ENCODE data around the gene SARDH.
"Not testable (repeated sequence)": the region's sequence is repeated elsewhere in the genome, so short reads cannot be mapped to it uniquely, and the experiment has no call there.

The SARDH gene

DNA sequence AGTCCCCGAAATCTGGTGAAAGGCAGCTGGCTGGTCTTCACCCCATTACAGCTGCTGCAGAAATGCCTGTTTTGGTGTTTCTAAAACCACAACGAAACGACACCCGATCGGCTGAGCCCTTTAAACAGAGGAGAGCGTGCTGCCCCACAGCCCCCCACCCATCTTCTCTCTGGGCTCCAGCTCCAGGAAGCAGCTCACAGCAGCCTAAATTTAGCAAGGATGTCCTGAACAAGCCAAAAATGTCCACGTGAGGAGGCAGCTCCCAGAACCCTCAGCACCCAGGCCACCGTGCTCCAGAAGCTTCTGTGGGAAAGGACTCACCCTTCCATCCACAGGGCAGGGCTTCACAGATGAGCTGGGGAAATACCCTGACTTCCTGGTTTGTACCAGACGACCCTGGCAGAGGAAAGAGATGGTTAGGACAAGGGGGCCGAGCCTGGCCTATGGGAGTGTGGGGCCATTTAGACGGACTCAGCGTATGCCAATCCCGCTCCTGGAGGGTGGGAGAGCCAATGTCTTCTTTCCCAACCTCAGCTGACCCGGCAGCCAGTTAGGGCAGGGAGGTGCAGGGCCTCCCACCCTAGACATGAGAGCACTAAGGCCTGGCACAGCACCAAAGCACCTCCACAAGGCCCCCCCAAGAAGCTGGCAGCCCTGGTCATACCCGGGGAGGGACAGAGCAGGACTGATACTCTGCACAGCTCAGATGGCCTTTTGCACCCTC is 39.1 kb upstream of the SARDH start:
- no peak for DNase-seq (ENCODE audit: low read depth in 2 of 2)

DNA sequence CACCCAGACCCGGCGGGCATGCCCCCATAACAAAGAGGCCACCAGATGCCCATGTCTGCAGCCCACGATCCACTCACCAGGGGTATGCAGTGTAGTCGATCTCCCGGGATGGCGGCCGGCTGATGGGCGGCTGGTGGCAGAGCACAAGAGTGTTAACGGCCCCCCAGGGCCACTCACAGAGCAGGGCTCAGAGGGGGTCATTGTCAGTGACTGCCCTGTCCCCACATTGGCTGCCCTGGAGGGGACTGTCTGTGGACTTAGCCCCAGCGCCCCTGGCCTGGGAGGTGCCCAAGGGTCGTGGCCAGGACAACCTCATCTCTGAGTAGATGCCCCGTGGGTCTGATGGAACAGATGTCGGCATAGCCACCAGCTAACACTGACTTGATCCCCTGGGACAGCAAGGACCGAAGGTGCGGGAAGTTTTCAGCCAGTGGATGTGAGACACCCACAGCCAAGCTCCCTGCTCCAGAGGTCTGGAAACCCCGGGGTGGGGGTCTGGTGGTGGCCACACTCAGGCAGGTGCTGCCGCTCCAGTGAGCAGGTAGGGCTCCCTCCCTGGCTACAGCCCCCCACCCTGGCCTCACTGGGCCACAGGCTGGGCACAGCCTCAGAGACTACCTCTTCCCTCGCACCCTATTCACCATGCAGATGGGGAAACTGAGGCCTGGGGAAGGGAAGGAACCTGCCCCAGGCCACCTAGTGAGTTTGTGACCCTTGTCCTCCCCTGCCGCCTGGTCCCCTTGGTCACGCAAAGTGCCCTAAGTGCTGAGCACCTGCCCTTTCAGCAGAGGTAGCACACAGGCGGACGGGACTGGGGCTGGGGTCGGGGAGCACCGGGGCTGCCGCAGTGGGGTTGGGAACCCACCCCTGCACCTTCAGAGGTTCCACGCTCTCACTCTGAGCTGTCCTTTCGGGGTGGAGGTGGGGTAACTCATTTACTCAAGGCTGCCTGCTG is 38.1 kb upstream of the SARDH start:
- no peak for DNase-seq (ENCODE audit: low read depth in 2 of 2)

DNA sequence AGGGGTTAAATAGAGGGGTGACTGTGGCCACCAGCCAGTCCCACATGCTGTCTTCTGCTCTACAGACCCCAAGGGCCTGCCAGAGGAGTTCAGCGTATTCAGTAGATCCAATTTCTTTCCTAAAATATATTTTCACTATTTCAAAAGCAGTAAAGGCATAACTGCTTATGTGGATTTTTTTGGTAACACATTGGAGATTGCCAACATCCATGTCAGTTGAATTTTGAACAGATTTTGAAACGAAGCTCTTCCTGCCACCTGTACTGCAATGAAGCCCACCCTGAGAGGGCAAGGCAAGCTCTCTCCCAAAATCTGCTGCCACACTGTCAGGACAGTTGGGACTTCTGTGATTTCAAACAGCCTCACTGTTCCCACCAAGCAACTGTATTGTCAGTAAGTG is 37.1 kb upstream of the SARDH start:
- DNase-seq (ENCODE audit: low read depth in 2 of 2): no peak

DNA sequence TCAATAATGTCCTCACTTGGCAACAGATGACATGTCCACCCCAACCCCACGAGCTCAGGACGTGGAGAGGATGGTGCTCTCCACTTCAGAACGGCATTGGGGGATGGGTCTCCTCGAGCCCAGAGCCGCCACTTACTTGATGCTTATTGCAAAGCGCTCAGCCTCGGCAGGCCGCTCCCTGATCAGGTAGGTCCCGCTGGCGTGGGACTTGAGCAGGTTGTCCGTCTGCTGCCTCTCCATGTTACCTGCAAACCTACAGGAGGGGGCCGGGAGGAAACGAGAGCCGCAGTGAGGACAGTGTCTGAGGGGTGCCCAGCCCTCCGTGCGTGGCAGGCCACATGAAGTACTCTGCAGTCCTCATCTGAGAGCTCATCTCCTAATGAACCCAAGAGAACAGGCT is 36.6 kb upstream of the SARDH start:
- no peak for DNase-seq (ENCODE audit: low read depth in 2 of 2)

DNA sequence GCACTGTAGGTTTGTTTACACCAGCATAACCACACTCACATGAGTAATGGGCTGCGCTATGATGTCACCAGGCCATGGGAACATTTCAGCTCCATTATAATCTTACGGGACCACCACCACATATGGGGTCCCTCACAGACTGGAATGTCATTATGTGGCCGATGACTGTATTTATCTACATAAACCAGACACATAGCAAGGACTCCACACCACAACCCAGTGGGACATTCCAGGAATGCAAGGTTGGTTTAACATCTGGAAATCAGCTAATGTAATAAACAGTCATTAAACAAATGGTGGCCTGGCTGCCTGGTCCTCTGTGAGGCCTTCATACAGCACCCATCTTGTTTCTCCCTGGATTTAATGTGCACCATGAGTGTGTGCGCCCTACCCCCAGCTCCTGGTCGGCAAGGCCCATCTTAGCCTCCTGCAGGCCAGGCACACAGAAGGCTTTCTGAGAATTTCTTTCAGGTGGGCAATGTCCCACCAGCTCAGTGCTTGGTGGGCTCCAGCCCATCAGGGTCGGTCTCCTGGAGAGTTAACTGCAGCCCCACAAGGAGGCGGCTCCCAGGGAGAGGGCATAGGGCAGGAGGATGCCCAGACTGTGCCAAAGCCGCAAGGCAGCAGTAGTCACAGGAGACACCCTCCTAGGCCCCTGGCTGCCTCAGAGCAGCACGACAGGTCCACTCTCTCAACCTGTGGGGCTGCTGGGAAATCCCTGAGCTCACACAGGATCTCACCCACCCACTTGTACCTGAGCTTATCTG is 35.9 kb upstream of the SARDH start:
- peak; percentile 43 to 55 for DNase-seq (ENCODE audit: low read depth in 2 of 2)

DNA sequence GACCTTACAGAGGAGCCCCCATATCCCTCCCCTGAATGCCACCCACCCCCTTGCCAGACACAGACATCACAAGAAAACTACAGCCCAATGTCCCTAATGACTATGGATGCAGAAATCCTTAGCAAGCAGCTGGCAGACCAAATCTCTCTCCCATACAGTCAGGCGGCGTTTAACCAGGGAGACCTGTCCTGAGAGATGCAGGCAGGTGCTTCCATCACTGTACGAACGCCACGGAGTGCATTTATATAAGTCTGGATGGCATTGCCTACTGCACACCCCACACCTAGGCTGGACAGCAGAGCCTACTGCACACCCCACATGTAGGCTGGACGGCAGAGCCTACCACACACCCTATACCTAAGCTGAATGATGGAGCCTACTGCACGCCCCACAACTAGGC is 34.4 kb upstream of the SARDH start:
- DNase-seq (ENCODE audit: low read depth in 2 of 2): no peak

DNA sequence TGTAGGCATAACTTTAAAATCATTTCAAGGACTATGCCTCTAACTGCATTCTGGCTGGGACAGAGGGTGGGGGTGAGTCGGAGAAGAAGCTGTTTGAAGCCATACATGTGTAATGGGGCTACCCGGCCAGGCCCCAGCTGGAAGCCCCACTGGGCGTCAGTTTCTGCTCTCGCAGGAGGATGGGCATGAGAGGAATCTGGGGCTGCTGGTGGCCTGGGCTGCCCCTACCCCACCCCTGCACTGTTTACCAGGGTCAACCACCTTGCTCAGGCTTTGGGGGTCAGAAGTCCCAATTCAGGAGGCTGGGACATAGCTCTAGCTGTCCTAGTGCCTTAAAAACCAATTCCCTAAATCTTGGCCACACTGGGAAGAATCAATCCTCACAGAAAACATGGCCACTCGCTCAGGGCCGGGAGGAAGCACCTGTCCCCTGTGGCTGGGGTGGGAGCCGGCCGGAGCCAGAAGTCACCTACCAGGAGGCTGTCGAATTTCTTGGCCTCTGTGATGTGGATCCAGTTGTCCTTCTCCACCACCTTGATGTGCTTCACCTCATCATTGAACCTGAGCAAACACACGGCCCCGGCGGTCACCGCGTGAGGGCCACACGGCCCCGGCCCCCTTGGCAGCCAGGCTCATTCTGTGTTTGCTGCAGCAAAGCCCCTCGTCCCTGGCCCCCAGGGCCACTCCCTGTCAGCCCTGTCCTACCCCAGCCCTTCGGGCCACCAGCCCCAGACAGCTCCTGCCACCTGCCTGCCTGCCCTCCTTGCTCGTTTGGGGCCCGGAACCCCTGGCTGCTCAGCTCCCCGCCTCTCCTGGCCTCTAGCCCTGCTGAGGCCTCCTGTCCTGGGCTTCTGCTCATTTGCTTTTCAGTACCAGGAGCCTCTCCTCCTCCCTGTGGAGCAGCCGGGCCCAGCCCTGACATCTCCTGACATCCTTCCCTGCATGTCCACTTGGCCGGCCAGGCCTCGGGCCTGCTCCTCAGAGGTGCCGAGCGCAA is 33.6 kb upstream of the SARDH start:
- DNase-seq (ENCODE audit: low read depth in 2 of 2): no peak

DNA sequence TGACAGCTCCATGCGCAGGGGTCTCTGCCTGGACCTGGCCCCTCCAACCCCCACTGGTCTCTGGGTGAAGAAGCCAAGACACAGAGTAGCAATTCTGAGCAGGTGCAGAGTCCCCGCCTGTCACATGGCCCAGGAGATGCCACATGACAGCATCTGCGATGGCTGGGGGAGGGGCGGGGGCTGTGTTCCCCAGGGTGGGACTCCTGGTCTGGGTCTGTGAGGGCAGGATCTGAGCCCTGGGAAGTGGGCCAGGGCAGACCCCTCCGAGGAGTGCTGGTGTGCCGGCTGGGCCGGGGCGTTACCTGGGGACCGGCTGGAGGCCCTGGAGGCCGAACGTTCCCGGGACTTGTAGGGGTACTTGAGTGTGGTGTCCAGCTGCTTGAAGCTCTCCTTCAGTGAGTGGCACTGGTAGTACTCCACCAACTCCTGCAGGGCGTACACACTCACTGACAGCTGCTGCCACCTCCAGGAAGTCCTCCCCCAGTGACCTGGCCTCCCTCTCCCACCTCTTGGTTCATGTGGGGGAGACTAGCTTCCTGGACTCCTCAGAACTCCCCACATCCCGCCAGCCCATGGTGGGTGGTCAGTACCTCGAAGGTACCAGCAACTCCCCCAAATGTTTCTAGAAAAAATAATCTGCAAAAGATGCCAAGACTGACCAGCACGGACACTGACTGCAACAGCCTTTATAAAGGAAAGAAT is 32.1 kb upstream of the SARDH start:
- no peak for DNase-seq (ENCODE audit: low read depth in 2 of 2)

DNA sequence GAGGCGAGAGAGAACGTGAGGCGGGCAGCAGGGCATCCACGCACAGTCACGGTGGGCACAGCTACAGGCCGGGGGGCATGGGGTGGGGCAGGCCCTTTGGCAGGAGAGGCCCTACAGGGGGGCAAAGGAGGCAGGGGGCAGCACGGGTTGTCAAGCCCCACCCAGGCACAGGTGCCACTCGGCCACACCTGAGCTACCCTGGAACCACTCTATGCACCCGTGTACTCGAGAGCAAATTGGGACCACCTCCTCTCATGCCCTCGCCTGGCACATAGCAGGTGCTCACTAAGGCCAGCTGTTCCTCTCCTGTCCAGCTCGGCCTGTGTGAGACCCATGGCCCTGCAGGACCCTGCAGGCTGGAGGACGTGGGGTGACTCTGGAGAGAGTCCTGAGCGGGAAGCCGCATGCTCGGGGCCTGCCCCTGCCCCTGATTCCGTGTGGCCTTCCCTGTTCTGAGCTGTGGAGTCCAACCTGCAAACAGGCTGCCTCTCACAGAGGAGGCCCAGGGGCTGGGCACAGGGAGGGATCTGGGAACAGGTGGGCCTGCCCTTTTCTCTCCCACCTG is 31.4 kb upstream of the SARDH start:
- no peak for DNase-seq (ENCODE audit: low read depth in 2 of 2)

DNA sequence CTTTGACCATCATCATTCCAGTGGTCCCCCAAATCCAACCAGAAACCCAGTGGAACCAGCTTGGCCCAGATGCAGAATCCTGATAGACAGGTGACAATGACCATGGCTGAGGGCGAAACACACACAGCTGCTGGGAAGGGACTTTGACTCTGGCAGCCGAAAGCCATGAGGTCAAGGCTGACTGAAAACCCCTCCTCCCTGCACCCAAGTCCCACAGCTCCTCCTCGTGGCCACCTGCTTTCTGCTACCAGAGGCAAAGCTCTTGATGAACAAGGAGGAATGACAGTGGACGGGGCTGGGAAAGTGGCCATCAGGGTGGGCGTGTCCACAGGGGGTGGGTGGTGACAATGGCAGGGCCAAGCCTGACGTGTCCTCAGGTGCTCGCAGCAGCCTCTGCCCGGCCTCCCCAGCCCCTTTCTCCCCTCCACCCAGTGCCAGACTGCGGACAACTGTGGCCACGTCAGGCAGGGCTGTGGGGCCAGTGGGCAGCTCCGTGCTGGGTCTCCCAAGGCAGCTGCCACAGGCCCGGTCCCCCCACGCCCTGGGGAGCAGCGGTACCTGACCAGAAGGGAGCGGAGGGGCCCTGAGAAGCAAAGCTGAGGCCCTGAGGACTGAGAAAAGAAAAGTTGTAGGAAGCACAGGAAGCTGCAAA is 30.8 kb upstream of the SARDH start:
- DNase-seq (ENCODE audit: low read depth in 2 of 2): no peak

DNA sequence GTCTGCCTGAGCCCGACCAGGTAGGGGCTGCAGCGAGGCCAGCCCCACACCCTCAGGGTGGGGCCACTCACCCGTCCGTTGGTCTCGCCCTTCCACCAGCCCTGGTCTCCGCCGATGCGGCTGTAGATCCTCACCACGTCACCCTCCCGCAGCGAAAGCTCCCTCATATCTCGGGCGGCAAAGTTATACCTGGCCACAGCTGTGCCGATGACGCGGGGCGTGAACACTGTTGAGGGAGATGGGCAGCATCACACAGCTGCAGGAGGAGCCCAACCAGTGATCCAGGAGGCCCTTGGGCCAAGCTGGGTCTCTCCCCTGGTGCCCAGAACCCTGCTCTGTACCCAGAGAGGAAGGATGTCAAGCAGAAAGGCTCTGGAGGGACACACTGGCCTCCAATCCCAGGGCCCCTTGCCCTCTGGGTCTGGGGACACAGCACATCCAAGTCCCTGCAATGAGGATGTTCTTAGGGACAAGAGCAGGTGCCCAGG is 30.3 kb upstream of the SARDH start:
- DNase-seq (ENCODE audit: low read depth in 2 of 2): no peak

DNA sequence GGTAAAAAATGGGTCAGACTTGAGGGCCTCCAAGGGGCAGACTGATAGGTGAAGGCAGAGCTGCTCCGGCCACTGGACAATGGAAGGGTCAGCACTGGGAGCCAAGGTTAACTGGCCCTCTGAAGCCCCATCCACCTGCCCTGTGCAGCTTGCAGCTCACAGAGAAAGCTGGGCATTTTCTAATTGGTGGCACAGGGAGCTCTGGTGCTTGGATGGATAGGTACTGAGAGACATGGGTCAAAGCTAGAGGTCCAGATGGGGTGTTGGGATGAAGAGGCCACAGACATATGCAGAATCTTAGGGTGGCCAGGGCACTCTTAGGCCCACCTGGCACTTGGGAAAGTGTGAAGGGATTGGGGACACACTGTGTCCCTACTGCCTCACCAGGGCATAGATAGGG is 29.5 kb upstream of the SARDH start:
- DNase-seq (ENCODE audit: low read depth in 2 of 2): no peak

DNA sequence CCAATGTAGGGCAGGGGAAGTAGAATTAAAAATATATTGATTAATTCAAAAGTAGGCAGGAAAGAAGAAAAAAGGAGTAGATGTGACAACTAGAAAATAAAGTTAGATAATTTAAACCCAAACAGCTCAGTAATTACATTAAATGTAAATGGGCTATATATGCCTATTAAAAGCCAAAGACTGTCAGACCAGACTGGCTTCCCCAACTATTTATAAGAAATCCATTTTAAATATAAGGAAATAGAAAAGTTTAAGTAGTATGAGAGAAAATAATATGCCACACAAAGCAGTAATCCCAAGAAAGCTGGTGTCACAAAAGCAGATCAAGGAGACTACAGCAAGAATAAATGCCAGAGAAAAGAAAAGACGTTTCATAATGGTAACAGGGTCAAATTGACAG is 28.9 kb upstream of the SARDH start:
- DNase-seq (ENCODE audit: low read depth in 2 of 2): no peak

DNA sequence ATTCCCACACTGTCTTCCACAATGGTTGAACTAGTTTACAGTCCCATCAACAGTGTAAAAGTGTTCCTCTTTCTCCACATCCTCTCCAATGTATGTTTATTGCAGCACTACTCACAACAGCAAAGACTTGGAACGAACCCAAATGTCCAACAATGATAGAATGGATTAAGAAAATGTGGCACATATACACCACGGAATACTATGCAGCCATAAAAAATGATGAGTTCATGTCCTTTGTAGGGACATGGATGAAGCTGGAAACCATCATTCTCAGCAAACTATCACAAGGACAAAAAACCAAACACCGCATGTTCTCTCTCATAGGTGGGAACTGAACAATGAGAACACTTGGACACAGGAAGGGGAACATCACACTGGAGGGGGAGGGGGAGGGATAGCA is 28.1 kb upstream of the SARDH start:
- not testable (repeated sequence) for DNase-seq (ENCODE audit: low read depth in 2 of 2)

DNA sequence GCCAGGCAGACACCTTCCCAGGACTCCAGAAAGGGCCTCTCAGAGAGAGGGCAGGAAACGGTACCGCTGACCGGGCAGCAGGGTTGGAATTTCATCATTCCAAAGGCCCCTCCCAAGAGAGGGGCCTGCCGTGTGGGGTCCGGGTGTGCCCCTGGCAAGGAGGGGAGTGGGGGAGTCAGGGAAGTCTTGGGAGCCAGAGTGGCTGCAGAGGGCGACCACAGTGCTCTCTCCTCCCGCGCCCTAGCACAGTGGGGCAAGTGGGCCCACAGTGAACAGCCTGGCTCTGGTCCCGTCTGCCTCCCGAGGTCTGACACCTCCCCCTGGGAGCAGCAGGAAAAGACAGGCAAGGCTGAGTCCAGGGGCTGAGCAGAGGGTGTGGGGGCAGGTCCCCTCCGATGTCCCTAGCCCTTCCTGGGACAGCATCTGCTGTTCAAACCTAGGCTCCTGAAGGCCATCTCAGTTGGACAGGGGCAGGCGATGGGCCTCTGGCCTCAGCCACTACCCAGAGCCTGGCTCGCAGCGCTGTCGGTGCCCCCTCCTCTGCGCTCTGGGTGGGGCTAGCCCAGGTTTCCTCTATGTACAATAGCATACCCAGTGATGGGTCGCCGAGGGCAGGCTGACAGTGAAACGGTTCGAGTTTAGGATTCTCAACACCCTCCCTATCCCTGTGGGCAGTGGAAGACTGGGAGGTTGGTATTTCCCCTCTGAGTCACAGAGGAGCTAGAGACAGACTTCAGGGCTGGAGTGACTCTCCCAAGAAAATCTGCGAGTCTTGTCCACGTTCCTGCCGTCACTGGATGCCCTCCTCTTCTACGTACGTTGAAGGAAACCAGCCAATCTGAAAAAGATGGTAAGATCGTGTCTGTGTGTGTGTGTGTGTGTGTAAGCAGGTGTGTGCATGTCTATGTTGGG is 25.4 kb upstream of the SARDH start:
- DNase-seq (ENCODE audit: low read depth in 2 of 2): no peak

DNA sequence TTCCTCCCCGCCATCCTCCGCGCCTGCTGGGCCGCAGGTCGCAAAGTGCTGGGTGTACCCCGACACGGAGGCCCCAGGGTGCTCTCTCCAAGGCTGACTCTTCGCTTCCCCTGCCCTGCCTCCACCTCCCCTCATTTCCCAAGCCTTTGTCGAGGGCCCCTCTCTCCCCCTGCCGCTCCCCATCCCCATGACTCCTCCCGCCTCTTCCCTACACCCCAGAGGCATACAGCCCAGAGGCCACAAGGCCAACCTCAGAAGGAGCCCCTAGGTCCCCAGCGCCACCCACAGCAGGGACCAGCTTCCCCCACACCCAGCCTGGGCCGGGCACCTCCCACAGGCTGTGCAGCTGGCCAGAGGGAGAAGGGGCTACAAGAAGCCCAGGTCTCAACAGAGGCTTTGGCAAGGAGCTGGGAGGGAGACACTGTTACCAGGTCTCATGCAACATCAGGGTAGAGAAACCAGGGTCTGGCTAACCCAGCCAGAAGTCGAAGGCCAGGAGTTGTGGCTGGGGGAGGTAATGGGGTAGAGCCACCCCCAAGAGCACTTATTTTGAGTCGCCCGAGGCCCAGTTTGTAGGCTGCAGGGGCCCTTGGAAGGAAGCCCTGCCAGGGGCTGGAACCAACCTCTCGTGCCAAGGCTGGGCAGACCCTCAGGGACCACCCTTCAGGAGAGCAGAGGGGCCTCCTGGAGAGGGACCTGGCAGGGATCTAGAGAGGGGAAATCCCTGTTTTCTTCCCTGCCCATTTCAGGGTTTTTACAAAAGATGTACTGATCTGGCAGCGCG is 24.5 kb upstream of the SARDH start:
- no peak for DNase-seq (ENCODE audit: low read depth in 2 of 2)

DNA sequence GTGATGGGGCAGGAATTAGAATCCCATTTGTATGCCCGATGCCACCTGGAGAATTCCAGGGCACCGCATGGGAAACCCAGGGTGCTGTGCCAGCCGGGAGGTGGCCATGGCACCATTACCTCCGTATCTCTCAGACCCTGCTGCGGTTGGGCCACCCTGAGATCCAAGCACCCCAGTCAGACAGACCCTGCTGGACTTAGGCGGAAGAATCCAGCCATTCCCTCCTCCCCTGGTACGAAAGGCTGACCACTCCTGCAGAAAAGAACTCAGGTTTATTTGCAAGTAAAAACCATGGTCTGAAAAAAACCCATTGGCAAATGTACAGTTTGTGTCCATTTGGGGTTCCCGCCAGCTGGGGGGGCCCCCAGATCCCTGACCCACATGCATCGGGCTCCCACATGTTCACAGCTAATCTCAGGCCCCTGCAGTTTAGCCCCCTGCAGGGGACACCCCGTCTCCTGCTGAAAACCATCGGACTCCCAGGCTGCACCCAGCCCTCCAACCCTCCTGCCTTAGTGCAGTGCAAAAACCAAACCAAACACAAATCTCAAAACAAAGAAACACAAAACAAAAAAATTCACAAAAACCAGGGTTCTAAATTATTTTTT is 23.6 kb upstream of the SARDH start:
- no peak for DNase-seq (ENCODE audit: low read depth in 2 of 2)

Data from fibroblast of skin of left quadriceps (primary cell).